ENCODE measurements around the gene GBF1.

GRCh38 chr10:102280397-102281101 is 35.2 kb downstream of the GBF1 start:
- TF ChIP-seq CTCF (IDR thresholded peaks at IDR 0.05) (no peak), POLR2A (IDR thresholded peaks at IDR 0.05) (no peak)

Measured in uterus (tissue), 2 donors.